HL-60 (cell line): ENCODE results near the gene ANLN.

Source experiments
- DNase-seq, 2 experiments: peaks; one replicate each; pipeline ENCODE4 v3.0.0-alpha.2; 2010 to 2020; ENCODE audit warnings: low read depth in 1 of 2, low spot score in 1 of 2
- H3K27ac ChIP-seq: fragments of 250-450 bp; sonication (Bioruptor Pico); replicated peaks from 2 replicates; pipeline ENCODE4 v1.5.1; 2020; ENCODE audit warnings: mild to moderate bottlenecking, moderate library complexity
- H3K27me3 ChIP-seq: fragments of 250-450 bp; sonication (Bioruptor Pico); 2 replicates; pipeline ENCODE4 v1.5.1; 2021; ENCODE audit warnings: mild to moderate bottlenecking, moderate library complexity; ENCODE audit not compliant: insufficient read depth, poor library complexity, severe bottlenecking
- H3K4me3 ChIP-seq: replicated peaks from 2 replicates; pipeline ENCODE4 v1.5.1; 2011; ENCODE audit warnings: mild to moderate bottlenecking, control low read depth, low read length; ENCODE audit not compliant: insufficient read depth
- GABPA ChIP-seq: IDR thresholded peaks from 2 replicates; pipeline ENCODE4 v1.6.1; 2012; ENCODE audit warnings: low read depth
- POLR2AphosphoS5 ChIP-seq: IDR thresholded peaks from 2 replicates; pipeline ENCODE4 v1.6.1; 2012; ENCODE audit warnings: low read depth
- SPI1 ChIP-seq: IDR thresholded peaks from 2 replicates; pipeline ENCODE4 v1.6.1; 2012; ENCODE audit warnings: low read depth, mild to moderate bottlenecking, borderline replicate concordance
- TF ChIP-seq, protein P1 (sequence below): IDR thresholded peaks from 2 replicates; pipeline ENCODE4 v1.6.1; 2012; ENCODE audit warnings: low read depth; ENCODE audit not compliant: insufficient replicate concordance
- TF ChIP-seq, protein P2 (sequence below): IDR thresholded peaks from one replicate; pipeline ENCODE4 v1.5.1; 2011; ENCODE audit warnings: low read length, control low read depth, inconsistent platforms; ENCODE audit not compliant: insufficient read depth

ANLN gene

DNA sequence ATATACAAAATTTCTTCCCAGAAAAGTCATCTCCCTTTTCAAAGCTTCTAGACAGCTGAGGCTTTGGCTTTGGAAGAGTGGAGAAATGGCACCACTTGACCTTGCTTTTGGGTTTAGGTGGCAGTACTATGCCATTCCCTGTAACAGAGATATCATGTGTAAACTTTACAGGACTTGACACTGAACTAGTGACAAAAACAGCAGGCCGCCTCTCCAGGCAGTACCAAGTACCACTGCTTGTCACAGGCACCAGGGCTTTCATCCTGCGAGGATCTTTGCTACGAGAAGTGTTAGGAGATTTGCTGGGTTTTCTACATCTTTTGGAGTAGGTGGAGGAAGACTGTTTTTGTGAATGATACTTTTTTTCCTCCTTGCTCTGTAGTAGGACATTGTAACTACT is 32.6 kb upstream of the ANLN start:
- H3K27me3 ChIP-seq = no peaks in the 10 kb centered on the region
- H3K4me3 ChIP-seq = no peak overlapping the region
- DNase-seq = no peak
- no peak overlapping the region for H3K27ac ChIP-seq
- TF ChIP-seq SPI1 = no peak
- TF ChIP-seq, protein P1, sequence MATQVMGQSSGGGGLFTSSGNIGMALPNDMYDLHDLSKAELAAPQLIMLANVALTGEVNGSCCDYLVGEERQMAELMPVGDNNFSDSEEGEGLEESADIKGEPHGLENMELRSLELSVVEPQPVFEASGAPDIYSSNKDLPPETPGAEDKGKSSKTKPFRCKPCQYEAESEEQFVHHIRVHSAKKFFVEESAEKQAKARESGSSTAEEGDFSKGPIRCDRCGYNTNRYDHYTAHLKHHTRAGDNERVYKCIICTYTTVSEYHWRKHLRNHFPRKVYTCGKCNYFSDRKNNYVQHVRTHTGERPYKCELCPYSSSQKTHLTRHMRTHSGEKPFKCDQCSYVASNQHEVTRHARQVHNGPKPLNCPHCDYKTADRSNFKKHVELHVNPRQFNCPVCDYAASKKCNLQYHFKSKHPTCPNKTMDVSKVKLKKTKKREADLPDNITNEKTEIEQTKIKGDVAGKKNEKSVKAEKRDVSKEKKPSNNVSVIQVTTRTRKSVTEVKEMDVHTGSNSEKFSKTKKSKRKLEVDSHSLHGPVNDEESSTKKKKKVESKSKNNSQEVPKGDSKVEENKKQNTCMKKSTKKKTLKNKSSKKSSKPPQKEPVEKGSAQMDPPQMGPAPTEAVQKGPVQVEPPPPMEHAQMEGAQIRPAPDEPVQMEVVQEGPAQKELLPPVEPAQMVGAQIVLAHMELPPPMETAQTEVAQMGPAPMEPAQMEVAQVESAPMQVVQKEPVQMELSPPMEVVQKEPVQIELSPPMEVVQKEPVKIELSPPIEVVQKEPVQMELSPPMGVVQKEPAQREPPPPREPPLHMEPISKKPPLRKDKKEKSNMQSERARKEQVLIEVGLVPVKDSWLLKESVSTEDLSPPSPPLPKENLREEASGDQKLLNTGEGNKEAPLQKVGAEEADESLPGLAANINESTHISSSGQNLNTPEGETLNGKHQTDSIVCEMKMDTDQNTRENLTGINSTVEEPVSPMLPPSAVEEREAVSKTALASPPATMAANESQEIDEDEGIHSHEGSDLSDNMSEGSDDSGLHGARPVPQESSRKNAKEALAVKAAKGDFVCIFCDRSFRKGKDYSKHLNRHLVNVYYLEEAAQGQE = no peak
- no peak for TF ChIP-seq POLR2AphosphoS5
- no peak for TF ChIP-seq GABPA
- TF ChIP-seq, protein P2, sequence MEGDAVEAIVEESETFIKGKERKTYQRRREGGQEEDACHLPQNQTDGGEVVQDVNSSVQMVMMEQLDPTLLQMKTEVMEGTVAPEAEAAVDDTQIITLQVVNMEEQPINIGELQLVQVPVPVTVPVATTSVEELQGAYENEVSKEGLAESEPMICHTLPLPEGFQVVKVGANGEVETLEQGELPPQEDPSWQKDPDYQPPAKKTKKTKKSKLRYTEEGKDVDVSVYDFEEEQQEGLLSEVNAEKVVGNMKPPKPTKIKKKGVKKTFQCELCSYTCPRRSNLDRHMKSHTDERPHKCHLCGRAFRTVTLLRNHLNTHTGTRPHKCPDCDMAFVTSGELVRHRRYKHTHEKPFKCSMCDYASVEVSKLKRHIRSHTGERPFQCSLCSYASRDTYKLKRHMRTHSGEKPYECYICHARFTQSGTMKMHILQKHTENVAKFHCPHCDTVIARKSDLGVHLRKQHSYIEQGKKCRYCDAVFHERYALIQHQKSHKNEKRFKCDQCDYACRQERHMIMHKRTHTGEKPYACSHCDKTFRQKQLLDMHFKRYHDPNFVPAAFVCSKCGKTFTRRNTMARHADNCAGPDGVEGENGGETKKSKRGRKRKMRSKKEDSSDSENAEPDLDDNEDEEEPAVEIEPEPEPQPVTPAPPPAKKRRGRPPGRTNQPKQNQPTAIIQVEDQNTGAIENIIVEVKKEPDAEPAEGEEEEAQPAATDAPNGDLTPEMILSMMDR = no peak

DNA sequence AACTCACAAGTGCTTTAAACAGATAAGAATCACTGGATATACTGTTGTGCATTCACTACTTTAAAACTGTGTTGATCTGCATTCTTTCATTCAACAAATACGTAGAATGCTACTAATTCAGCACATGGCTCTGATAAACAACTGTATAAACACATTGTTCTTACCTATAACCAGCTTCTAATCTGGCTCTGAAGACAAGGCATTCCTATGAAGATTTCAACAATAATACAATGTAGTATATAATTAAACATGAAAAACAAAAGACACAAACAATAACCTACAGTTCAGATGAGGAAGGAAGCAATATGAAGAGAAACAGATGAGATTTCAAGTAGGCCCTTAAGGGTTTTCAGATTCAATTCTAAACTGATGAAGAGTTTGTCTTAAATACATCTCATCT is 31.1 kb upstream of the ANLN start:
- TF ChIP-seq, protein P2 = no peak
- no peak for TF ChIP-seq SPI1
- TF ChIP-seq, protein P1 = no peak
- TF ChIP-seq POLR2AphosphoS5 = no peak
- TF ChIP-seq GABPA = no peak
- Histone ChIP-seq H3K27me3 (no peaks in the 10 kb centered on the region), H3K27ac (no peak overlapping the region), H3K4me3 (no peak overlapping the region)
- no peak for DNase-seq

DNA sequence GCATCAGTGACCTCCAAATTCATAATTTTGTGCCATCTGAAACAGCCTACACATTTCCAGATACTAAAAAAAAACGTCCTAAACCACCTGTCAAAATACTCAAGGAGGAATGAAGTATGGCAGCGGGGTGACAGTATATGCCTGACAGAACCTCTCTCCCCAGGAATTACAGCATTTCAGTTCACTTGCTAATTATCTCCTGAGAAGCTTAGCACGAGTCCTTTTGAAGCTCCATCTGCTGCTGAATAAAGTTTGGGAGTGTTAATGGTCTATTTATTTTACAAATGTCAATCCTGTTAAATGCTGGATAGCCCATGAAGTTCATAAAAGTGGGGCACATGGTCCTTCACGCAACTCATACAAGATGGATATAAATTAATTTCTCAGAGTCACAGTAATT is 29.4 kb upstream of the ANLN start:
- no peak overlapping the region for H3K4me3 ChIP-seq
- DNase-seq = no peak

More for the DNA sequence above, 29.4 kb upstream of the ANLN start:
- Histone ChIP-seq H3K27ac (no peak overlapping the region), H3K27me3 (no peaks in the 10 kb centered on the region)
- TF ChIP-seq GABPA (no peak), POLR2AphosphoS5 (no peak), SPI1 (no peak)
- TF ChIP-seq, protein P2 = no peak
- TF ChIP-seq, protein P1 = no peak
